Neuronal stem cell (in vitro differentiated cells): ENCODE measurements around the gene GRIK4.

Experiments used
- DNase-seq: peaks from one replicate; pipeline ENCODE4 v3.0.0-alpha.2; 2013; ENCODE audit warnings: low spot score
- H2AFZ ChIP-seq: one replicate; pipeline ENCODE4 v1.6.1; 2013; ENCODE audit warnings: mild to moderate bottlenecking, low read length, inconsistent platforms
- H2AK5ac ChIP-seq: 2 replicates; pipeline ENCODE4 v1.6.1; 2013; ENCODE audit warnings: low read depth, mild to moderate bottlenecking, inconsistent platforms, low read length, moderate library complexity, mixed read lengths
- H2BK120ac ChIP-seq: 2 replicates; pipeline ENCODE4 v1.6.1; 2013; ENCODE audit warnings: low read depth, mild to moderate bottlenecking, inconsistent platforms, low read length, moderate library complexity, mixed read lengths
- H2BK12ac ChIP-seq: one replicate; pipeline ENCODE4 v1.6.1; 2013; ENCODE audit warnings: low read length, inconsistent platforms
- H2BK15ac ChIP-seq: 2 replicates; pipeline ENCODE4 v1.6.1; 2013; ENCODE audit warnings: mild to moderate bottlenecking, low read length, inconsistent platforms, mixed read lengths
- H2BK5ac ChIP-seq: one replicate; pipeline ENCODE4 v1.6.1; 2013; ENCODE audit warnings: inconsistent platforms, mild to moderate bottlenecking, low read length, moderate library complexity
- H3K14ac ChIP-seq: one replicate; pipeline ENCODE4 v1.6.1; 2013; ENCODE audit warnings: low read length, inconsistent platforms
- H3K18ac ChIP-seq: 2 replicates; pipeline ENCODE4 v1.6.1; 2013; ENCODE audit warnings: low read length, inconsistent platforms
- H3K23ac ChIP-seq: 2 replicates; pipeline ENCODE4 v1.6.1; 2013; ENCODE audit warnings: low read depth, mild to moderate bottlenecking, mixed read lengths, low read length, inconsistent platforms; ENCODE audit not compliant: poor library complexity
- H3K27ac ChIP-seq: replicated peaks from 3 replicates; pipeline ENCODE4 v1.5.1; 2013; ENCODE audit warnings: low read length, inconsistent platforms
- H3K27me3 ChIP-seq, 3 experiments: 2 replicates each; pipeline ENCODE4 v1.6.1; 2013; ENCODE audit warnings: low read length in 3 of 3, mild to moderate bottlenecking in 2 of 3, inconsistent platforms in 1 of 3, low read depth in 1 of 3, mixed read lengths in 1 of 3, moderate library complexity in 1 of 3; ENCODE audit not compliant: control insufficient read depth in 3 of 3, insufficient read depth in 3 of 3
- H3K36me3 ChIP-seq, 2 donors: replicated peaks in 1 of 2; 2 replicates each; pipeline ENCODE4 v1.6.1; 2013; ENCODE audit warnings: low read length in 2 of 2; ENCODE audit not compliant: control insufficient read depth in 2 of 2, insufficient read depth in 2 of 2
- H3K4ac ChIP-seq: 2 replicates; pipeline ENCODE4 v1.6.1; 2013; ENCODE audit warnings: inconsistent platforms, mild to moderate bottlenecking, low read length, moderate library complexity
- H3K4me1 ChIP-seq, 2 donors: 1 replicate in 1 of 2; 2 replicates in 1 of 2; pipeline ENCODE4 v1.6.1; 2013; ENCODE audit warnings: low read length in 2 of 2, low read depth in 1 of 2; ENCODE audit not compliant: control insufficient read depth in 2 of 2, insufficient read depth in 1 of 2
- H3K4me2 ChIP-seq: one replicate; pipeline ENCODE4 v1.6.1; 2013; ENCODE audit warnings: mild to moderate bottlenecking, low read length, inconsistent platforms; ENCODE audit not compliant: insufficient read depth, poor library complexity, severe bottlenecking
- H3K4me3 ChIP-seq, 2 donors: 2 replicates each; pipeline ENCODE4 v1.5.1; 2013; ENCODE audit warnings: low read length in 2 of 2, mild to moderate bottlenecking in 2 of 2, inconsistent platforms in 1 of 2, moderate library complexity in 1 of 2
- H3K79me1 ChIP-seq: one replicate; pipeline ENCODE4 v1.6.1; 2013; ENCODE audit warnings: low read depth, mild to moderate bottlenecking, inconsistent platforms, low read length, moderate library complexity
- H3K9ac ChIP-seq: one replicate; pipeline ENCODE4 v1.6.1; 2013; ENCODE audit warnings: mild to moderate bottlenecking, low read depth, low read length, inconsistent platforms; ENCODE audit not compliant: poor library complexity
- H3K9me3 ChIP-seq, 2 donors: replicated peaks in 1 of 2; 2 replicates each; pipeline versions ENCODE3 to v1.6.1; 2013; ENCODE audit warnings: low read length in 2 of 2, mild to moderate bottlenecking in 2 of 2, inconsistent platforms in 1 of 2, low read depth in 1 of 2, mixed read lengths in 1 of 2, moderate library complexity in 1 of 2; ENCODE audit not compliant: control insufficient read depth in 2 of 2, insufficient read depth in 1 of 2
- H4K8ac ChIP-seq: one replicate; pipeline ENCODE4 v1.6.1; 2013; ENCODE audit warnings: low read depth, mild to moderate bottlenecking, inconsistent platforms, low read length, moderate library complexity
- H4K91ac ChIP-seq: one replicate; pipeline ENCODE4 v1.6.1; 2013; ENCODE audit warnings: low read length, low read depth, mild to moderate bottlenecking, inconsistent platforms; ENCODE audit not compliant: poor library complexity
- WGBS, 2 donors: extraction: QIAGEN DNeasy Blood & Tissue Kit; methylation state at CpG; one replicate each; pipeline ENCODE4 v1.1.7; 2013; ENCODE audit warnings: missing lambda C conversion rate in 2 of 2, mixed read lengths in 1 of 2; ENCODE audit not compliant: insufficient read length in 2 of 2, insufficient replicate concordance in 1 of 2; ENCODE audit errors: extremely low coverage in 2 of 2; 5-methylcytosine and 5-hydroxymethylcytosine counted together

The GRIK4 gene

DNA sequence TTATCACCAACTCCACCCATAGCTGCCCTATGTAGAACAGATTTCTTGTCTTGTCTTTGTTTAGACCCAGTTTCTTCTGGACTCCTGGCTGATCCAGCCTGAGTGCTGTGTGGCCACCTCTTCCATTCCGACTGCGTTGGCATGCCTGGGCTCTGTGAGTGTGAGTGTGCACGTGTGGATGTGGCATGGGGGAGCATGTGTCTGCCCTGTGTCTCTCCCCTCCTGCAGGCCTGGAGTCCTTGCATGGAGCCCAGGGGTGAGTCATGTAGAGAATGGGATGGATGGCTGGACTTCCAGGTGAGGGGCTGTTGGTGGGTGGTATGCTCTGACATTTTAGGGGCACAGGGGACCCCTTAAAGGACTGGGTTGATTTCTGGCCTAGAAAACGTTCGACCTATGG, 194.7 kb downstream of the GRIK4 start:
- DNase-seq, result no peak
- Histone ChIP-seq H2AK5ac (no peak overlapping the region), H3K27ac (no peak overlapping the region), H3K4me2 (no peak overlapping the region), H3K27me3 (peaks cover 0 to 3% (median 0%) of the 10 kb centered on the region in 3 experiments), H3K79me1 (no peaks in the 10 kb centered on the region), H3K4me1 (peaks cover 9 to 18% of the 10 kb centered on the region in 2 donors), H3K36me3 (no peaks in the 10 kb centered on the region), H2BK15ac (no peak overlapping the region), H2BK120ac (no peak overlapping the region), H3K9me3 (peaks cover 3 to 30% of the 10 kb centered on the region in 2 donors), H4K91ac (no peak overlapping the region), H3K9ac (no peak overlapping the region), H3K4ac (no peak overlapping the region), H2AFZ (no peak overlapping the region), H3K23ac (no peak overlapping the region), H2BK5ac (no peak overlapping the region), H3K14ac (no peak overlapping the region), H2BK12ac (no peak overlapping the region), H4K8ac (no peak overlapping the region), H3K4me3 (no peak overlapping the region), H3K18ac (no peak overlapping the region)
- WGBS, 2 donors, result no CpG with 5 or more reads among the region's 5 CpGs

DNA sequence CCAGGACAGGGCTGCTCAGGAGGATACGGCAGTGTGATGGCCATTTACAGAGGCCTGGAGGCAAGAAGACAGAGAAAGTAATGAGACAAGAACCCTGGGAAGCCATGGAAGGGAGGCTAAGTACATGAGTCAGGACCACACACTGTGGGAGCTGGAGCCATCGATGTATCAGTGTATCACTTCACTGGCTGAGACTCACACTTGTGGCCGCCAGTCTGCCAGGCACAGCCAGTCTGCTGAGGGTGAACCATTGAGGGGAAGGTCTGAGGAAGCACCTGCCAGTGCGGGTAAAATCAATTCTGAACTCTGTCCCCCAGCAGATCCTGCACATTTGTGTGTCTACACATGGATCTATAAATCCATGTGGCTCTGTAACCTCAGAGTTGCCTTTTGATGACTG, 195.6 kb downstream of the GRIK4 start:
- no peak overlapping the region for H2AFZ ChIP-seq
- peaks cover 0 to 4% (median 0%) of the 10 kb centered on the region in 3 experiments for H3K27me3 ChIP-seq
- no peak overlapping the region for H4K91ac ChIP-seq
- H2BK15ac ChIP-seq, result no peak overlapping the region
- H2BK12ac ChIP-seq, result no peak overlapping the region
- no peak overlapping the region for H2BK5ac ChIP-seq
- DNase-seq, result no peak
- no peak overlapping the region for H3K14ac ChIP-seq
- H2AK5ac ChIP-seq, result no peak overlapping the region
- H4K8ac ChIP-seq, result no peak overlapping the region
- no peak overlapping the region for H2BK120ac ChIP-seq
- no peak overlapping the region for H3K23ac ChIP-seq
- no peak overlapping the region for H3K4me3 ChIP-seq
- no peak overlapping the region for H3K9ac ChIP-seq
- no peaks in the 10 kb centered on the region for H3K36me3 ChIP-seq
- H3K4me1 ChIP-seq, result peaks cover 9 to 26% of the 10 kb centered on the region in 2 donors
- H3K79me1 ChIP-seq, result no peaks in the 10 kb centered on the region
- no peak overlapping the region for H3K4me2 ChIP-seq
- H3K4ac ChIP-seq, result no peak overlapping the region
- H3K27ac ChIP-seq, result no peak overlapping the region
- no peak overlapping the region for H3K18ac ChIP-seq
- WGBS, 2 donors, result no CpG with 5 or more reads among the region's 4 CpGs
- peaks cover 3 to 27% of the 10 kb centered on the region in 2 donors for H3K9me3 ChIP-seq

DNA sequence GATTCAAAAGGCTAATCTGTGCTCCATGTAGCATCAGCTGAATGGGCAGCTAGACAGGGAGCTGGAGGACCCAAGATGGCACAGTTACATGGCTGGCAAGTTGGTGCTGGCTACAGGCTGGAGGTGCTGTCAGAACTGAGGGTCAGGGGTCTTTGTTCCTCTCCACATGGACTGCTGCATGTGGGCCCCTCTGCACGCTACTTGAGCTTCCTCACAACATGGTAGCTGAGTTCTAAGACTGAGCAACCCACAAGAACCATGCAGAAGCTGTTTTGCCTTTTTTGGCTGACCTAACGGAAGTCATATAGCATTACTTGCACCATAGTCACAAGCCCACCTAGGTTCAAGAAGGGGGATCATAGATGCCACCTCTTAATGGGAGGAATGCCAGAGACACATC, 196.1 kb downstream of the GRIK4 start:
- no peaks in the 10 kb centered on the region for H3K36me3 ChIP-seq
- H2AK5ac ChIP-seq, result no peak overlapping the region
- no peak for DNase-seq
- no peak overlapping the region for H3K27ac ChIP-seq
- H2AFZ ChIP-seq, result no peak overlapping the region
- H3K79me1 ChIP-seq, result no peaks in the 10 kb centered on the region
- no peak overlapping the region for H2BK5ac ChIP-seq
- H4K8ac ChIP-seq, result no peak overlapping the region
- H3K4me3 ChIP-seq, result no peak overlapping the region
- no peak overlapping the region for H2BK120ac ChIP-seq
- no peak overlapping the region for H3K9ac ChIP-seq
- H3K9me3 ChIP-seq, result peaks cover 3 to 27% of the 10 kb centered on the region in 2 donors
- no peak overlapping the region for H3K23ac ChIP-seq
- no peak overlapping the region for H3K4me2 ChIP-seq
- H2BK15ac ChIP-seq, result no peak overlapping the region
- H3K14ac ChIP-seq, result no peak overlapping the region
- WGBS, 2 donors, result no CpG with 5 or more reads among the region's 2 CpGs
- no peak overlapping the region for H3K18ac ChIP-seq
- H3K4ac ChIP-seq, result no peak overlapping the region
- H2BK12ac ChIP-seq, result no peak overlapping the region
- H3K4me1 ChIP-seq, result peaks cover 9 to 32% of the 10 kb centered on the region in 2 donors
- H4K91ac ChIP-seq, result no peak overlapping the region
- H3K27me3 ChIP-seq, result peaks cover 0 to 4% (median 0%) of the 10 kb centered on the region in 3 experiments

DNA sequence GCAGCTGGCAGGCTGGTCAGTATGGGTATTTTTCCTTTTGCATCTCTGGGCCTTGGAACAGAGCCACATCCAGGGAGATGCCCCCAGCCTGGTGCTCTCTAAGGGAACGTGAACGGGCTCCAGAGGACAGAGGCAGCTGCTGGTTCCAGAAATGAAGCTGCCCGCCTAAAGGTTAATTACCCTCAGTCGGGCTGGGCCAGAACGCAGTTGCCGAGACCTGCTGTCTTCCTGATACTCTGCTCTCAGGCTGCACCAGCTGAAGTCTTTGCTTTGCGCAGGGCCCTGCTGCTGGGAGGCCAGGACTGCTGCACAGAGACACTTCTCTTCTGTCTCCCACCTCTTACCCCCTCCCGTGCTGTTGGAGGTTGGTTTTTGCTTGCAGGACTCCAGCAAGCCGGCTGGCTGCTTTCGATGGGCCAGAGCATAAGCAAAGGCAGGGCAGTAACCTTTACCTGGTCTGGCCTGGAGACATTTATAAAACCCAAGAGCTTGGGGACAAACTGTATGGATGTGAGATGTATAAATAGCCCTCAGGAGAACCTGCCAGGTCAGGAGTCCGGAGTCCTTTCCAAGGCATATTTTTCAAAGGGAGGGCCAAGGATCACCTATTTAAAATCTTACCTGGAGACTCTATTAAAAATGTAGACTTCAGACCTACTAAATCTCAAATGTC, 197.1 kb downstream of the GRIK4 start:
- no peak overlapping the region for H2AK5ac ChIP-seq
- no peak overlapping the region for H2BK5ac ChIP-seq
- peaks cover 3 to 27% of the 10 kb centered on the region in 2 donors for H3K9me3 ChIP-seq
- H2BK15ac ChIP-seq, result no peak overlapping the region
- peaks cover 0 to 4% (median 0%) of the 10 kb centered on the region in 3 experiments for H3K27me3 ChIP-seq
- DNase-seq, result no peak
- no peaks in the 10 kb centered on the region for H3K79me1 ChIP-seq
- H4K91ac ChIP-seq, result no peak overlapping the region
- H3K27ac ChIP-seq, result no peak overlapping the region
- no peaks in the 10 kb centered on the region for H3K36me3 ChIP-seq
- no peak overlapping the region for H3K4me3 ChIP-seq
- no peak overlapping the region for H2BK12ac ChIP-seq
- H3K14ac ChIP-seq, result no peak overlapping the region
- no peak overlapping the region for H3K4me2 ChIP-seq
- H3K9ac ChIP-seq, result no peak overlapping the region
- H3K23ac ChIP-seq, result peak overlapping the region; percentile 7
- H2BK120ac ChIP-seq, result no peak overlapping the region
- H4K8ac ChIP-seq, result no peak overlapping the region
- no CpG with 5 or more reads among the region's 11 CpGs for WGBS, 2 donors
- no peak overlapping the region for H3K4ac ChIP-seq
- no peak overlapping the region for H2AFZ ChIP-seq
- H3K4me1 ChIP-seq, result peaks cover 9 to 42% of the 10 kb centered on the region in 2 donors
- no peak overlapping the region for H3K18ac ChIP-seq
